ENCODE results near the gene WDR35.
"Not testable (repeated sequence)": the region's sequence is repeated elsewhere in the genome, so short reads cannot be mapped to it uniquely, and the experiment has no call there.

Gene WDR35

DNA sequence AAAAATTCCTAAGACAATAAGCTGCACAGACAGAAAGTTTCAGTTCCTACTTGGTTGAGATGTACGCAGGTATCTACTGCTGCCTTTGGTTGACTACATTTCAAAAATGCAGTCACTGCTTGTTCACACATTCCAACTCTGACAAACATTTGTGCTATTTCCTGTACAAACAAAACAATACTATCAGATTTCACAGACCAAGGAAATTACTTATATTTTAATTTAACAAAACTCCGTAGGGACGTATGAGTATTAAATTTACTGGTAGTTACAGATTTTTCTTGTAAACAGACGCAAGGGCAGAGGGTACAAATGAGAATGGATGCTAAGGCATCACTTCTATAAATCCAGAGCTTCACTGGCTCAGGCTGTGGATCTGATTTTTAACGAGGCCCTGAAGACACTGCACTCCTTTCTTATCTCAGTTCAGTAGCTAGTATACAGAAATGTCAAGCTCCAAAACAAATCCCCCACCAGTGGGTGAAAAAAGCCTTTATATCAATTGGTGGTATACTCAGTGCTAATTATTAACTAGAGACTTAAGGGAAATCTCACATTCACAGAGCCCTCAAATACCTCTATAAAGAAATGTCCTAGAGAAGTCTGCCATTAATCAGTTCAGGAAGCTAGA lies 56.4 kb downstream of the WDR35 start:
- DNase-seq = no peak

DNA sequence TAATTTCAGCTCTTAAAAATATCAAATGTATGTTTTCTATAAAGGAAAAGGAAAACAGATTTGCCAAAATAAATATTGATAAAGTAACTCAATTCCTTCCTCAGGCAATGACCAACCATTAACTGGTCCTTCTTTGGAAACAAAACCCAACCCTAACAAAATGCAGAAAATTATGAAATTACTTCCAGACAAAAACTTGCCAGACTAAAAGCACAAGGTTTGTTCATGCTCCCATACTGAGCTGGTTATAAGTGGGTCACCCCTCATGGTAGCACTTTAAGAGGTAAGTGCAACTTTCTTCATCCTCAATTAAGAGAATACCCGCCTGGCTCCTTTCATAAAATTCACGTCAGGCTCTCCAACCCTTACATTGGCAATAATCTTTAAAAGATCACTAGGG lies 57.0 kb downstream of the WDR35 start:
- no peak for DNase-seq

DNA sequence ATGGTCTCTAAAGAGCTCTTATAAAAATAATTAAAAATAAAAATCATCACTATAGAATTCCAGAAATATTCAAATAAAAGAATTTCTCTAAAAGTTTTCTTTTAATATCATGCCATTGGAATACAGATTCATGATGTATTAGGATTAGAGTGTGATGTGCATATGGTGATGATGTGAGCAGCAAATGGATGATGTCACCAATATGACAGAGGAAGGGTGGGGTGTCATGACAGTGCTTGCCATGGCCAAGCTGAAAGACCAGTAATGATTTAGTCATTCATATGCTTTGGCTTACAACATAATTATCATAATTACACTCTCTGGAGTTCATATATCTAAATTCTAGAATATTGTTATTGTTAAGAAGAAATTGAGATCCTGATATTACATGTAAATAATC lies 60.7 kb downstream of the WDR35 start:
- no peak for DNase-seq

DNA sequence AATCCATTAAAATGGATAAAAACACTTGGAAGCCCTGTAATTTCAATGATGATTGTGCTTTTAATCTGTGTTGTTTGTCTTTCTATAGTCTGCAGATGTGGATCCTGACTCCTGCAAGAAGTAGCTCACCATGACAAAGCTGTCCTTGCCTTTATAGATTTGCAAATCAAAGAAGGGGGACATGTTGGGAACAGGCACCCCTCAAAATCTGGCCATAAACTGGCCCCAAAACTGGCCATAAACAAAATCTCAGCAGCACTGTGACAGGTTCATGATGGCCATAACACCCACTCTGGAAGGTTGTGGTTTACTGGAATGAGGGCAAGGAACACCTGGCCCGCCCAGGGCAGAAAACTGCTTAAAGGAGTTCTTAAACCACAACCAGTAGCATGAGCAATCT lies 62.1 kb downstream of the WDR35 start:
- DNase-seq = not testable (repeated sequence)

DNA sequence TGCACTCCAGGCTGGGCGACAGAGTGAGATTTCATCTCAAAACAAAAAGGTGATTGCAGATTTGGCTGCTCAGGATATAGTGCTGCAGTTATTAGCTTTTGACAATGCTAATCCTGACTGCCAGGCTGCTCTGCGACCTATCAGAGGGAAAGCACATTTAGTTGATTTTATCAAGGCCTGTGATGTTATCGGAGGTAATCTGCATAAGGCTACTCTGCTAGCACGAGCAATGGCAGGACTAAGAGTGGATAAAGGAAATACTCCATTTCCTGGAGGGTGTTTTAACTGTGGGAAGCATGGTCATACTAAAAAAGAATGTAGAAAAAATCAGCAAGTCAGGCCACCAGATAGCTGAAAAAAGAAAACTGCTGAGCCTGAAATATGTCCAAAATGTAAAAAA lies 65.4 kb downstream of the WDR35 start:
- DNase-seq = not testable (repeated sequence)

DNA sequence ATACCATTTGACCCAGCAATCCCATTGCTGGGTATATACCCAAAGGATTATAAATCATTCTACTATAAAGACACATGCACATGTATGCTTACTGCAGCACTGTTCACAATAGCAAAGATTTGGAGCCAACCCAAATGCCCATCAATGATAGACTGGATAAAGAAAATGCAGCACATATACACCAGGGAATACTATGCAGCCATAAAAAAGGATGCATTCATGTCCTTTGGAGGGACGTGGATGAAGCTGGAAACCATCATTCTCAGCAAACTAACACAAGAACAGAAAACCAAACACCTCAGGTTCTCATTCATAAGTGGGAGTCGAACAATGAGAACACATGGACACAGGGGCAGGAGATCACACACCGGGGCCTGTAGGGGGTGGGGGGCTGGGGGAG lies 67.7 kb downstream of the WDR35 start:
- not testable (repeated sequence) for DNase-seq

DNA sequence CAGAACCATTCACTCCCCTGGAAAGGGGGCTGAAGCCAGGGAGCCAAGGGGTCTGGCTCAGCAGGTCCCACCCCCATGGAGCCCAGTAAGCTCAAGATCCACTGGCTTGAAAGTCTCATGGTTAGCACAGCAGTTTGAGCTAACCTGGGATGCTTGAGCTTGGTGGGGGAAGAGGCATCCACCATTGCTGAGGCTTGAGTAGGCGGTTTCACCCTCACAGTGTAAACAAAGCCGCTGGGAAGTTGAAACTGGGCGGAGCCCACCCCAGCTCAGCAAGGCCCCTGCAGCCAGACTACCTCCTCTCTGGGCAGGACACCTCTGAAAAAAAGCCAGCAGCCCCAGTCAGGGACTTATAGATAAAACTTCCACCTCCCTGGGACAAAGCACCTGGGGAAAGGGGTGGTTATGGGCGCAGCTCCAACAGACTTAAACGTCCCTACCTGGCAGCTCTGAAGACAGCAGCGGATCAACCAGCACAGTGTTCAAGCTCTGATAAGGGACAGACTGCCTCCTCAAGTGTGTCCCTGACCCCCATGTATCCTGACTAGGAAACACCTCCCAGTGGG lies 73.4 kb downstream of the WDR35 start:
- DNase-seq = no peak

DNA sequence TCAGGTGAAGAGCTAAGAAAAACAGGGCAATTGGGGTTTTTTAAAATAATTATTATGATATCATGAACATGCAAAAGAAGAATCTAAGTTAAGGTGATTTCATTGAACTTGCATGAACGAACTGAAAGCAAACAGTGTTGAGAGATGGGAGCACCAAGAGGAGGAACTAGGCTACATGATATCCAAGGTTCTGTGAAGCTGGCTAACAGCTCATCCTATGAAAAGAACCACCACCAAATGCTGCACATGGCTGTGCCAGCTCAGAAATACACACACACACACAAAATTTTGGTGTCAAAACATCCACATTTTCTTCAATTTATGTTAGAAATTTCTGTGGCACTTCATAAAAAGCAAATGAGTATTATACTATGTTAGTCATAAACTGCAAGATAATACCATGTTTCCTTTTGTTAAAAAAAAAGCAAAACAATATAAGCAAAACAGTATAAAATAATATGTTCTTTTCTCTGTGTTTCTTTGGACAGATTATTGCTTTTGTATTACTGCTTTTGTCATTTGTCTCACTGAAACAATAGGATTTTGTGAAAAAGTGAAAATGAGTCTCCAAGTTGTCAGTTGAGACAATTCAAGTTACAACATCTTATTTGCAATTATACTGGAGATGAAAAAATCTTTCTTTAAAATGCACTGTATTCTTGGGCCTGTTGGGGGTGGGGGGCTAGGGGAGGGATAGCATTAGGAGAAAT lies 75.5 kb downstream of the WDR35 start:
- no peak for DNase-seq

DNA sequence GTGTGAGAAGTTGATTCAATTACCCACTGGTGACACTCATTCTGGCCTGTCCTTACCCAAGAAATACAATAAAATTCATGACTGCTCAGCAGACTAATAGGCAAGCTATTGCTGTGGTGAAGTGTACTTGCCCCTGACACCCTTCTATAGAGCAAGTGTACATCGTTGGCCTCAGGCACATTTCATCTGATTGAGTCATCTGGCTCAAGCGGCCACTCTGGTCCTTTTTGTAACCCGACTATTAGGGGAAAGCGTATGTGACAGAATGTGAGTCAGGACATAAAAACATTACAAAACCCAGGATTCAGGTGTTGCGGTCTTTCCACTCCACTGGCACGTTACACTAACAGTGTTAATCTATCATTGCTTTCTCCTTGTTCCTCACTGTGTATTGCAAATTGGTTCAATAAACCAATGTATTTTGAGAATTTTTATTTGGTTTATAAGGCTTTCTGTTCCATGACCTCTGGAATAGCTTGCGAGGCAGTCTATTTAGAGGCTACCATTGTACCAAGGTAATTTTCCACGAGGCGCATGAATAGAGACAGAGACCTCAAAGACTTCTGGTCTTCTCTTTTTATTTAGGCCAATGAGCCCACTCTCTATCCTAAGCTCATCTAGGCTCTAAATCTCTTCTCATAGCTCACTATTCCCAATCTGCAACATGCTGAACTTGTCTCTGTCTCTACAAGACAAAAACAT lies 77.9 kb downstream of the WDR35 start:
- DNase-seq = no peak

DNA sequence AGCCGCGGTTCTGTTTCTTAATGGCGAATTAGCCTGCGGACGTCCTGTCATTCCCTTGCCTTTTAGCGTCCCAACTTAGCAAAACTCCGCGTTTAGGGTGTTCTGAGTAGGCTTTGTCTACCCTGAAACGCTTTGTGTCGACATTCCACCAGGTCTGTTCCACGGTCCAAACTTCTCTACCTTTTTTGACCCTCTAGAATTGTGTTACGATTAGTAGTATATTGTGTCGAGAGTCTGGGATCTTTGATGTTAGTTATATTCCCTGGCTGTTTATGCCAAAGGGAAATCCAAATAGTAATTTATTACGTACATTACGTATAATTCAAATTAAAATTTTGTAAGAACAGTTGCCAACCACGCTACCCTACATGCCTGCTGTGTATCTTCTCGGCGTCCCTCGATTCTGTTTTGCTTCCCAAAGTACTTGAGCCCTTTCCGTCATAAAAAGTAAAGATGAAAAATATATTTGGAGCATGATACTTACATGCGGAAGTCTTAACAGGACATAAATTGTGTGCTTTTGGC lies 87.6 kb downstream of the WDR35 start:
- no peak for DNase-seq

DNA sequence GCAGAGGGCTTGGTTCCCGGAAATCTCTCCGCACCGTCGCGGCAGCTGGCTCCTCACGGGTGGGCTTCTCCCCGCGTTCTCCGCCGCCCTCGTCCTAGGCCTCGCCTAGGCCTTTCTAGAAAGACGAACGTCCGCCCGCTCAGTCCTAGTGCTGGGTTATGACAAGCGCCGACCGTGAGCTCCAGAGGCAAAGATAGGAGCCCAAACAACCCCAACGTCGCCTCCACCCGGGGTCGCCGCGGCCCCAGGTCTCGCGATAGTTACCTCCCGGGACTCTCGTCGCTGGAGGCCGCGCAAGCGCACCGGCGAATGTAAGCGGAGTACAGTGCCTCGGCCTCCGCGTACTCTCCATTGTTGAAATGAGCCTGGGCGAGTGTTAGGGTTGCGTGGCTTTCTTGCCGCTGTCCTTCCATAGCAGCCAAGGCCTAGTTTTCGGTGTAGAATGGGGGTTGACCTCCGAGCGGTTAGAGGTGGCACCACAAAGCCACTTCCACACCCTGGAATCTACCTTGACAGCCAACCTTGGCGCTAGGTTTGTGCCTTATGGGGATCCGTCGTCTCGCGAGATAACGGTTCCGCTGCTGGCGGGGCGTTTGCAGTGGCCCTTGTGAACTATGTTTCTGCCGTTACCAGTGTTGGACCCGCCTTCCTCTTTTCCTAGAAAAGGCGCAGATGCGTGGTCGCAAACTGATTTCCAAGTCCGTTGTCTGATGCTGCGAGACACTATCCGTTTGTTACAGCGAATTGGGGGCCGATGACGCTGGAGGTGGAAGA lies 88.3 kb downstream of the WDR35 start, which contains the start of gene TTC32:
TTC32 (minus strand) TSS at position 542 of the 774 bp plus-strand sequence; CDS start at position 413, 129 bp downstream.
- peak; percentile 93 for DNase-seq

DNA sequence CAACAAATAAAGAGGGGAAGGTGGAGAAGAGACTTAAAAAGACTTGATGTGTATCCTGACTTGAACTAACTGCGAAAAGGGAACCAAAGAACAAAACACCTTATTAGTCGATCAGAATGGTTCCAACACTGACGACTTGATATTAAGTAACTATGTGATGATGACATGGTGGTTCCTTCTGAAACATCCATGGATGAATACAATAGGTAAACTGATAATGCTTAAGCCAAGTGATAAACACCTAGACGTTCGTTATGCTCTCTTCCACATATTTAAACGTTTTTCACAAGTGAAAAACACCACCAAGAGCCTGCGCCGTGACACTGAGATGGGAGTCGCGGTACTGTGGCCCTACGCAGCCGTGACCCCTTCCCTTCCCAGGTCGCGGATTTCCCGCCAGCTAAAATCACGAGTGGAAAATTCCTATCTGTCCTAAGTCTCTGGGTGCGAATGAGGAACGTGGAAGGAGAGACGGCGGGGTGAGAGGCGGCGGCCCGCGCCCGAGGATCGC lies 88.9 kb downstream of the WDR35 start:
- DNase-seq = no peak

DNA sequence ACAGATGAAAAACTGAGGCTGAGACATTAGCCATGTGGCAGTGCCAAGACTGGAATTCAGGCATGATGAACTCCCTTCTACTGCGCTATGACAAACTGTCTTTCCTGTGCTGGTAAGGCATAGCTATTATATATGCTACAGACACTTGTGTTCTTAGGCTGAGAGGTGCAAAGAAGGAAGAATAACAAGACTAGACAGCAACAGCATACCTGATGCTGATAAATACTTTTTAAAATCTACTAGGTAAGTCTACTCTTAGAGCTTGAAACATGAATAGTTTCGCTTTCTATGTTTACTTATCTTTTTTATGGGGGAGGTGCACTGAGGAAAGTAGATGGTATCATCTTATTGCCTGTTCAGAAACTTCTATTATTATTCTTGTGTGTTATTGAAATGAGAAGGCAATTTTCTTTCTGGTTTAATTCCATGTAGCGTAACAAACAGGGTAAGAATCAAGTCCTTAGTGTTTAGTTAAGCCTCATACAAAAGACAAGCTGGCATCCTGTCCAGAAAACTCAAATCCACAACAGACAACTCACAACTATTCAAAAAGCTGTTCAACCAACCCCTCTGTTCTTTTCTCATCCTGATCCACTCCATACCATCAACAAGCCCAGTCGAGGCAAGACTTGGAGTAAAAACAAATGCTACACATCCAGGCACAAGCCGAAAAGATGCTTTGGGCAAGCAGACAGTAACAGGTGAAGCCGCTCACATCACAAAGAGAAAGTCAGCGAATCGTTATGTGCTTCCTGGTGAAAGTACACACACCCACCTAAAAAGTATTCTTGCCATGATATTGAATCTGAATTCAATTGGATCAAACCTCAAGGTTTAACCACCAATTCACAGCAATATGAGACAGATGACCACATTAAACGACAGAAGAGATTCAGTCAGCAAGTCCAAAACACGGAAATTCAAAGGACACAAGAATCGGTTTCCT lies 89.6 kb downstream of the WDR35 start:
- peak; percentile 12 for DNase-seq

DNA sequence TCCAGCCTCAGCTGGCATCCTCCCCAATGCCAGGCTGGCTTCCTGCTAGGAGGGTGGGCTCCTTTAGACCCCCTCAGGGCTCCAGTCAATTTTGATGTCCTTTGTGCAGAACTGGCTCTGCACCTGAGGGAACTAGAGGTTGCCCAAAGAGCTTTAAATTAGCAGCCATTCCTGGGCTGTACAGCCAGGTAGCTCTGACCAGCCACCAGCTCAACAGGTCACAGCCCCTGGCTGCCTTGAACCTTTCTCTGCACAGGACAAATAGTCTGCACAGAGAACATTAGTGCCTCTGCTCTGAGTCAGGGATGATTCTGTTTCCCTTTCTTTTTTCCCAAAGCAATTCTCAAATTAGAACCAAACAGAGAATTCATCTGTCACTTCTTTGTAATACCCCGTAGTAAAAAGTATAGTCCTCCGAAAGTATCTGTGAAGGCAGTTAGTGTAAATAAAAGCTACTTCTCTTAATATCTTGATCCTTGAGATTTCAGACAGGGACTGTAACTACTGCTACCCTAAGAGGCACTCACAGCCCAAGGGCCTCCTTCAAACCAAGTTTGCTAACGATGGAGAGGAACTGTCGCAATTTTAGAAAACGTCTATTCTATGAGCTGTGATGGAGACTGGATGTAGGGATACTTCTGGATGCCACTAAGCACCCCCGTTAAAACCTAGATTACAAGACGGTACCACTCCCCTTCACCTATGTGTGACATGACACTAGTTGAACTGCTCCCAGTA lies 91.1 kb downstream of the WDR35 start:
- peak; percentile 28 for DNase-seq

DNA sequence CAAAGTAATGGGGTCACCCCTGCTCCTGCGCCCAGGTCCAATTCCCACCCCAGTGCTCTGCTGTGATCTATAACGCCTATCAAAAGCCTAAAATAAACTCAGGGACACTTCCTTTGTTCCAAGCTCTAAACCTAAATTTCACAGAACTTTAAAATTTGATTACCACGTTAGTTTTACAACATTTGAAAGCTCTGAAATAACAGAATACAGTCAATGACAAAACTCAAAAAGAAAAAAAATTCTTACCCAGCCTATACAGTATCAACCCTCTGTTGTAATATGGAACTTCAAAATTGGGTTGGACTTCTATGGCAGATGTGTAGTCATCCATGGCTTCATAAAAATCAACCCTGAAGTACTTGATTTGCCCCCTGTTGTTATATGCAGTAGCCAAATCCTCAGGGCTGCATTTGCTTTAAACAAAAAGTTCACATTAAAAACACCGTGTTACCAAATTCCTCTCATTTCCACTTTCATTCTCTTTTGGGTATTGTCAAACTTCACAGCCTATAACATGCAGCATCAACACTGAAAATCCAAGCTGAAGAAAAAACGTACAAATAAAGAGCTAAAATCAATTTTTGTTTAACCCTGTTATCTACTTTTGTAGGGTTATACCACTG lies 92.2 kb downstream of the WDR35 start:
- no peak for DNase-seq

DNA sequence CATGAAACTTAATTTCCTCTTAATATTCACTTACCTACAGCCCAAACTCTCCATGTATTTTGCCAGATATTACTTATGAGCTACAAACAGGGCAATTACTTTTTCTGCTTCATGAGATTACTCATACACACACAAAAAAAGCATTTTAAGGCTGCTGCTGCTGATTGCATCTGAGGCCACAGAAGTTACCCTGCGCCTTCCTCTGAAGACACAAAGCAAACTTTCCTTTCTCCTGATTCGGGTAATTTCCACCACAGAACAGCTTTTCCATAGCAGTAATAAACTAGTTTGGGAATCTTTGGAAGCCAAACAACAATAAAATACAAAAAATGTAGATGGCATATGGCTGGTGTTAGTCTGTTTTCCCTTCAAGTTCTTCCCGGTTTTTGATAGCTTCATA lies 94.4 kb downstream of the WDR35 start:
- no peak for DNase-seq

DNA sequence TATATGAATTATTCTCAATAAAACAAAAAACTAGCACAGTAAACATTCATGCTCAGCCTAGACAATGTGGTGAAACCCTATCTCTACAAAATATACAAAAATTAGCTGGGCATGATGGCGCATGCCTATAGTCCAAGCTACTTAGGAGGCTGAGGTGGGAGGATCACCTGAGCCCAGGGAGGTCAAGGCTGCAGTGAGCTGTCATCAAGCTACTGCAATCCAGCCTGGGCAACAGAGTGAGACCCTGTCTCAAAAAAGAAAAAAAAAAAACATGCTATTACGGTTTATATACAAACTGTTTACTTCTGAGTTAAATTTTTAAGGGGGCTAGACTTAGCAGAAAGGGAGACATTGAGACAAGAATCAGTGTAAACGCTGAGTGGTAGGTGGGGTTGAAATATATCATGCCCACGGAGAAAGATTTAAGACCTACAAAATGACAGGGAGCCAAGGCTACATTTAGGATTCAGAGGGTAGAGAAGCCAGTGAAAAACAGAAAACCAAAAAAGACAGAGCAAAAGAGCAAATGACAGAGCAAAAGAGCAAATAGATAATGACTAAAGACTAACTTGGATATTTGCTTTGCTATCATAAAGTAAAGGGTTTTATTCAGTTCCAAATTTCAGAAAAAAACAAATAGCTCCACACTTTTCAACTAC lies 95.6 kb downstream of the WDR35 start:
- DNase-seq = no peak

DNA sequence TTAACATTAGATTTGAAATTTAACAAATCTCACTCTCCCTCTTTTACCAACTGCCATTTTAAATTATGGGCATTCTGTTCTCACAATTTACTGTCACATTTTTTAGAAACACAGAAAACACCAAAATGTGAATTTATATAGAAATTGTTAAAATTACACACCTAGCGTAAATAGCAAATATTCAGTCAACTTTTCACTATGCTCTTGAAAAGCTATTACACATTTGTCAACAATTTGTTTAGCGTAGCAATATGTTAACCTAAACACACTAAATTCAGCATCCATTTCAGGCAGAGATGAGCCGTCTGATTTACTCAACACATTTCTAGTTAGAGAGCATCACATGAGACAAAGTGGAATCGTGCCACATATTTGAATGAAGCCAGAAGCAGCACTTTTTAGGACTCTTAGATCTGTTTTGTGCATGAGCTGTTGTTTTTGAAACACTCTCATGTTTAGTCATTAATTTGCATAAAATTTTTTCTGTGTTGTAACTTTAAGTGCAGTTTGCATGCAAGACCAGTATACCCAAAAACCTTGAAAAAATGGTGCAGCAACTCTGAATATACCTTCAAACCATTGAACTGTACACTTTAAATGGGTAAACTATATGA lies 96.3 kb downstream of the WDR35 start:
- no peak for DNase-seq

DNA sequence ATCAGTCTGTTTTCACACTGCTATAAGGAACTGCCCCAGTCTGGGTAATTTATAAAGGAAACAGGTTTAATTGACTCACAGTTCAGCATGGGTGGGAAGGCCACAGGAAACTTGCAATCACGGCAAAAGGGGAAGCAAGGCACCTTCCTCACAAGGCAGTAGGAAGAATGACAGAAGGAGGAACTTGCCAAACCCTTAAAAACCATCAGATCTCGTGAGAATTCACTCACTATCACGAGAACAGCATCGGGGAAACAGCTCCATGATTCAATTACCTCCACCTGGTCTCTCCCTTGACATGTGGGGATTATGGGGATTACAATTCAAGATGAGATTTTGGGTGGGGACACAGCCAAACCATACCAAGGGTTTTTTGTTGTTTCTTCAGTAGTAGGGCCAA lies 97.9 kb downstream of the WDR35 start:
- DNase-seq = peak; percentile 93
